ENCODE measurements around the gene CNPY3.

The CNPY3 gene

GRCh38 chr6:42987533-42988451 lies 58.5 kb downstream of the CNPY3 start:
- H3K9ac ChIP-seq = 0 out of 2 replicates have a peak overlapping the region, but pooled peaks have one; percentile 91
- TF ChIP-seq Cebpa-rat (IDR thresholded peaks at IDR 0.05) = no peak

GRCh38 chr6:42988486-42989020 lies 59.3 kb downstream of the CNPY3 start:
- Histone ChIP-seq H3K9me3 (no peaks in the 10 kb centered on the region), H3K4me3 (no peak overlapping the region), H3K4me1 (peaks cover 39% of the 10 kb centered on the region), H3K27ac (no peak overlapping the region), H3K9ac (no peak overlapping the region), H3K36me3 (peaks cover 65% of the 10 kb centered on the region), H3K27me3 (no peaks in the 10 kb centered on the region), H3K4me2 (no peak overlapping the region), H4K20me1 (peaks cover 66% of the 10 kb centered on the region)
- no peak for TF ChIP-seq Cebpa-rat (IDR thresholded peaks at IDR 0.05)

More at GRCh38 chr6:42987533-42988451, 58.5 kb downstream of the CNPY3 start:
- Histone ChIP-seq H3K27me3 (no peaks in the 10 kb centered on the region), H3K4me1 (peaks cover 42% of the 10 kb centered on the region), H3K27ac (no peak overlapping the region), H3K36me3 (peaks cover 57% of the 10 kb centered on the region), H3K9me3 (no peaks in the 10 kb centered on the region), H3K4me3 (no peak overlapping the region), H3K4me2 (peak overlapping the region; percentile 95), H4K20me1 (peaks cover 65% of the 10 kb centered on the region)

Data from BLaER1 (cell line).